SJCRH30 (cell line): ENCODE results near the gene ABCB1. TPM values are rescaled to one million over a fixed set of nuclear protein-coding genes. Genes with fewer than 3 reads are reported as not detected.
"Not testable (repeated sequence)": the region's sequence is repeated elsewhere in the genome, so short reads cannot be mapped to it uniquely, and the experiment has no call there.

Source experiments
- DNase-seq, 2 experiments: peaks; one replicate each; pipeline ENCODE4 v3.0.0-alpha.2; 2015 to 2020
- H3K27ac ChIP-seq: fragments of 250-450 bp; sonication (Bioruptor Pico); 2 replicates; pipeline ENCODE4 v1.5.1; 2020; ENCODE audit warnings: mild to moderate bottlenecking, moderate library complexity
- H3K27me3 ChIP-seq: fragments of 250-450 bp; sonication (Bioruptor Pico); 2 replicates; pipeline ENCODE4 v1.5.1; 2020; ENCODE audit warnings: mild to moderate bottlenecking, moderate library complexity
- H3K36me3 ChIP-seq: fragments of 250-450 bp; sonication (Bioruptor Pico); 2 replicates; pipeline ENCODE4 v1.5.1; 2020; ENCODE audit warnings: mild to moderate bottlenecking, moderate library complexity
- H3K4me1 ChIP-seq: fragments of 250-450 bp; sonication (Bioruptor Pico); 2 replicates; pipeline ENCODE4 v1.5.1; 2020; ENCODE audit warnings: mild to moderate bottlenecking, moderate library complexity
- H3K4me3 ChIP-seq: fragments of 250-450 bp; sonication (Bioruptor Pico); 2 replicates; pipeline ENCODE4 v1.5.1; 2020; ENCODE audit warnings: mild to moderate bottlenecking, moderate library complexity
- H3K9me3 ChIP-seq: fragments of 250-450 bp; sonication (Bioruptor Pico); replicated peaks from 2 replicates; pipeline ENCODE4 v1.5.1; 2020; ENCODE audit warnings: mild to moderate bottlenecking, moderate library complexity
- total RNA-seq: library from RNA; depleted of rRNA; stranded (reverse); fragments of >200 nt; shearing (Covaris generic); gene quantifications from 2 replicates; pipeline ENCODE4 v1.2.3, GENCODE V29; 2014

ABCB1 gene
- total RNA-seq, 1 experiment from 2014 or later: not detected

DNA sequence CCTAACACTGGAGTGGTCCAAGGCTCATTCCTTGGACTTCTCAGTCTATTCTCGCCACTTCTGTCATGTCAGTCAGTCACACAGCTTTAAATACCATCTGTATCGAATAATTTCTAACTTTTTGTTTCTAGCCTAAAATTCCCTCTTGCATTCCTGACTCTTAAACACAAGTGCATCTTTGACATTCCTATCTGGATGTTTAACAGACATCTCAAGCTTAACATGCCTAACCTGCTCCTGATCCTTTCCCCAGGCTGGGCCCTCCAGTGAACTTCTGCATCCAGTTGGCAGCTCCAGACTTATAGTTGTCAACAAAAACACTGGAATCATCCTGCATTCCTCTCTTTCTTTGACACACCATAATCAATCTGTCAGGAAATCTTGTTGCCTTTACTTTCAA is 120.7 kb downstream of the ABCB1 start:
- no peak for DNase-seq
- no peaks in the 10 kb centered on the region for H3K27me3 ChIP-seq

DNA sequence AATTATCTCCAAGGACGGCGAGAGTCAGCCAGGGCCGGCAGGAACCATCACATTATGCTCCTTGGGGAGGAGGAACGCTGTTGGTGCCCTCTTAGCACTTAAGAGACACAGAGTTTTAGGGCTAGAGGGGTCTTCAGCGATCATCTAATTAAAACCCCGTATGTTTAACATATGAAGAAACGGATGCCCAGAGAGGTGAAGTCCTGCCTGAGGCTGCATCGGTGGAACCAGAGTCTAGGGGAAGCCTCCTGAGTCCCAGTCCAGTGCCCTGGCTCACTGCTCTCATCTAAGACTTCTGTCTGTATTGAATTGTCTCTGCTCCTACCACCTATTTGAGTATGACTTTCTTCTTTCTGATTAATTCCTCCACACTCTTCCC is 124.5 kb downstream of the ABCB1 start:
- H3K27me3 ChIP-seq: no peaks in the 10 kb centered on the region
- no peaks in the 10 kb centered on the region for H3K4me1 ChIP-seq
- H3K4me3 ChIP-seq: no peak overlapping the region
- H3K36me3 ChIP-seq: no peaks in the 10 kb centered on the region
- no peak for DNase-seq
- no peak overlapping the region for H3K27ac ChIP-seq
- no peaks in the 10 kb centered on the region for H3K9me3 ChIP-seq

More for the DNA sequence above, 120.7 kb downstream of the ABCB1 start:
- no peaks in the 10 kb centered on the region for H3K9me3 ChIP-seq
- no peaks in the 10 kb centered on the region for H3K4me1 ChIP-seq
- no peak overlapping the region for H3K4me3 ChIP-seq
- no peak overlapping the region for H3K27ac ChIP-seq
- H3K36me3 ChIP-seq: no peaks in the 10 kb centered on the region

GRCh38 chr7:87475359-87476178 is 125.1 kb downstream of the ABCB1 start, which contains the start of gene ABCB4:
ABCB4 (minus strand) TSS chr7:87475680; CDS start chr7:87475465, 215 bp downstream.
- H3K27me3 ChIP-seq: no peaks in the 10 kb centered on the region
- no peak within 1 kb of the TSS for H3K27ac ChIP-seq
- H3K9me3 ChIP-seq: no peaks in the 10 kb centered on the region
- DNase-seq: no peak
- no peaks in the 10 kb centered on the region for H3K4me1 ChIP-seq
- H3K36me3 ChIP-seq: no peaks in the 10 kb centered on the region
- H3K4me3 ChIP-seq: no peak within 1 kb of the TSS

GRCh38 chr7:87474533-87475358 is 125.9 kb downstream of the ABCB1 start:
- H3K9me3 ChIP-seq: no peaks in the 10 kb centered on the region
- no peaks in the 10 kb centered on the region for H3K36me3 ChIP-seq
- no peak overlapping the region for H3K27ac ChIP-seq
- H3K27me3 ChIP-seq: no peaks in the 10 kb centered on the region
- no peak for DNase-seq
- H3K4me1 ChIP-seq: no peaks in the 10 kb centered on the region
- H3K4me3 ChIP-seq: no peak overlapping the region

DNA sequence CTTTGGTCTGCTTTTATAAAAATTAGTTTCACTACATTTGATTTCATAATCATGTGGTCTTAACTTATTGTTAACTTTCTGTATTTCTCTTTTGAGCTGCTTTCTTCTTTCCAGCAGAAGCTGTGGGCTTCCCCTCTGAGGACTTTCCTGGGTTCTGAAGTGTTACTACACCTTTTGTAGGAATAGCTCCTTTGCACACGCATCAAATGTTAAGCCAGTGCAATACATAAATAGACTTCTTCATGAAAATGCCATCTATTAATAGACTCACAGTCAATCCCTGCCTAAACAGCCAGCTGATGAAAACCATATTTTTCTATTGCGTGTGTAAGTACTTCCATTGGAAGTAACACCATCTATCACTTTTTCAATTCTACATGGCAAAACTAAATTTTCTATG is 126.7 kb downstream of the ABCB1 start:
- Histone ChIP-seq H3K36me3 (no peaks in the 10 kb centered on the region), H3K4me1 (no peaks in the 10 kb centered on the region), H3K4me3 (no peak overlapping the region), H3K9me3 (0 out of 2 replicates have a peak, but pooled peaks cover 3% of the 10 kb centered on the region), H3K27me3 (no peaks in the 10 kb centered on the region), H3K27ac (no peak overlapping the region)
- no peak for DNase-seq

DNA sequence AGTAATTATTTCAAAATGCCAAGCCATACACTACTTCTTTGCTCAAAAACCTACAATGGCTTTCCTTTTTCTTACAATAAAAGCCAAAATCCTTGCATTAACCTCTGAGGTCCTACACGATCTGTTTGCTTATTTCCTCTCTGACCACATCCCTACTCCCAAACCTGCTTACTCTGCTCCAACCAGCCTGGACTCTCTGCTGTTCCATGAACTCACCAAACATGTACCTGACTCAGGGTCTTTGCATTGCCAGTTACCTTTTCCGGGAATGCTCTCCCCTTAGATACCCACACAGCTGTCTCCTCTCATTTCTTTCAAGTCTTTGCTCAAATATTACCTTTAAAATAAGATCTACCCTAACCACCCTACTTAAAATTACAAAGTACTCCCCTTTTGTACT is 127.5 kb downstream of the ABCB1 start:
- H3K27ac ChIP-seq: no peak overlapping the region
- H3K27me3 ChIP-seq: no peaks in the 10 kb centered on the region
- no peaks in the 10 kb centered on the region for H3K4me1 ChIP-seq
- no peak for DNase-seq
- no peak overlapping the region for H3K4me3 ChIP-seq
- 0 out of 2 replicates have a peak, but pooled peaks cover 4% of the 10 kb centered on the region for H3K9me3 ChIP-seq
- H3K36me3 ChIP-seq: no peaks in the 10 kb centered on the region

GRCh38 chr7:87471473-87471872 is 129.2 kb downstream of the ABCB1 start:
- H3K27ac ChIP-seq: no peak overlapping the region
- no peak overlapping the region for H3K4me3 ChIP-seq
- DNase-seq: no peak
- no peaks in the 10 kb centered on the region for H3K36me3 ChIP-seq
- H3K4me1 ChIP-seq: no peaks in the 10 kb centered on the region
- H3K27me3 ChIP-seq: no peaks in the 10 kb centered on the region
- H3K9me3 ChIP-seq: 0 out of 2 replicates have a peak, but pooled peaks cover 4% of the 10 kb centered on the region

DNA sequence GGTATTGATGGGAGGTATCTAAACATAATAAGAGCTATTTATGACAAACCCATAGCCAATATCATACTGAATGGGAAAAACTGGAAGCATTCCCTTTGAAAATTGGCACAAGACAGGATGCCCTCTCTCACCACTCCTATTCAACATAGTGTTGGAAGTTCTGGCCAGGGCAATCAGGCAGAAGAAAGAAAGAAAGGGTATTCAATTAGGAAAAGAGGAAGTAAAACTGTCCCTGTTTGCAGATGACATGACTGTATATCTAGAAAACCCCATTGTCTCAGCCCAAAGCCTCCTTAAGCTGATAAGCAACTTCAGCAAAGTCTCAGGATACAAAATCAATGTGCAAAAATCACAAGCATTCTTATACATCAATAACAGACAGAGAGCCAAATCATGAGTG is 131.5 kb downstream of the ABCB1 start:
- H3K4me3 ChIP-seq, H3K36me3 ChIP-seq, H3K27me3 ChIP-seq, H3K9me3 ChIP-seq, H3K4me1 ChIP-seq, DNase-seq, H3K27ac ChIP-seq: not testable (repeated sequence)

- H3K27me3 ChIP-seq, DNase-seq, H3K4me3 ChIP-seq, H3K27ac ChIP-seq, H3K4me1 ChIP-seq, H3K36me3 ChIP-seq, H3K9me3 ChIP-seq: not testable (repeated sequence)
Measured at GRCh38 chr7:87465534-87465880, 135.2 kb downstream of the ABCB1 start.

DNA sequence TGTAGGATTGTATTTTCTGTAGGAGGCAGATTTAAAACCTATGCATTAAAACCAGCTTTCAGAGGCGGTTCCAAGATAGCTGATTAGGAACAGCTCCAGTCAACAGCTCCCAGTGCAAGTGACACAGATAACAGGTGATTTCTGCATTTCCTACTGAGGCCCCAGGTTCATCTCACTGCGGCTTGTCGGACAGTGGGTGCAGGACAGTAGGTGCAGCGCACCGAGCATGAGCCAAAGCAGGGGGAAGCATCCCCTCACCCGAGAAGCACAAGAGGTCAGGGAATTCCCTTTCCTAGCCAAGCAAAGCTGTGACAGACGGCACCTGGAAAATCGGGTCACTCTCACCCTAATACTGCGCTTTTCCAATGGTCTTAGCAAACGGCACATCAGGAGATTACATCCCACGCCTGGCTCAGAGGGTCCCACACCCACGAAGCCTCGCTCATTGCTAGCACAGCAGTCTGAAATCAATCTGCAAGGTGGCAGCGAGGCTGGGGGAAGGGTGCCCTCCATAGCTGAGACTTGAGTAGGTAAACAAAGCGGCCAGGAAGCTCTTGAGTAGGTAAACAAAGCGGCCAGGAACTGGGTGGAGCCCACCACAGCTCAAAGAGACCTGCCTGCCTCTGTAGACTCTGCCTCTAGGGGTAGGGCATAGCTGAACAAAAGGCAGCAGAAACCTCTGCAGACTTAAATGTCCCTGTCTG is 135.7 kb downstream of the ABCB1 start:
- not testable (repeated sequence) for DNase-seq, H3K4me1 ChIP-seq, H3K27ac ChIP-seq, H3K4me3 ChIP-seq, H3K9me3 ChIP-seq, H3K36me3 ChIP-seq, H3K27me3 ChIP-seq

DNA sequence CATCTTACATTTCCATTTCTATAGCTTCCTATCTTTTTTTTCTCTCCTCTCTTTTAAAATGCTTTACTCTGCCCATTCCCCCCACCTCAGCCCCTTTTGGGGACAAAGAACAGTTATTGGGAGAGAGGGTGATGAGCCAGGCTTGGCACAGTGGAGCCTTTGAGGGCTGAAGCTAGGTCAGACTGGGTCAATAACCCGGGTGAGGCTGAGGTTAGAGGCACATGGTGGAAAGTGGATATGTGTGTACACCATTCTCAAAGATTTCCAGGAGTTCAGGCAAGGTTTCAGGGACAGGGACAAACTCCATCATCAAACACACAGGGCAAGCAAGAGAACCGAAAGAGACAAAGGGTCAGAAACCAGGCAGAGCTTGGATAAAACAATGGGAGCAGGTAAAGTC is 136.7 kb downstream of the ABCB1 start:
- H3K4me3 ChIP-seq: no peak overlapping the region
- no peak overlapping the region for H3K27ac ChIP-seq
- H3K4me1 ChIP-seq: no peaks in the 10 kb centered on the region
- H3K36me3 ChIP-seq: no peaks in the 10 kb centered on the region
- H3K27me3 ChIP-seq: no peaks in the 10 kb centered on the region
- no peak for DNase-seq
- H3K9me3 ChIP-seq: 0 out of 2 replicates have a peak, but pooled peaks cover under 1% of the 10 kb centered on the region

GRCh38 chr7:87460444-87460843 is 140.2 kb downstream of the ABCB1 start:
- H3K27ac ChIP-seq, H3K9me3 ChIP-seq, H3K4me1 ChIP-seq, DNase-seq, H3K4me3 ChIP-seq, H3K36me3 ChIP-seq, H3K27me3 ChIP-seq: not testable (repeated sequence)

- no peak for DNase-seq
- H3K4me3 ChIP-seq: no peak overlapping the region
- no peaks in the 10 kb centered on the region for H3K27me3 ChIP-seq
- H3K4me1 ChIP-seq: no peaks in the 10 kb centered on the region
- no peak overlapping the region for H3K27ac ChIP-seq
- no peaks in the 10 kb centered on the region for H3K9me3 ChIP-seq
- no peaks in the 10 kb centered on the region for H3K36me3 ChIP-seq
Measured at GRCh38 chr7:87459941-87460340, 140.7 kb downstream of the ABCB1 start.

DNA sequence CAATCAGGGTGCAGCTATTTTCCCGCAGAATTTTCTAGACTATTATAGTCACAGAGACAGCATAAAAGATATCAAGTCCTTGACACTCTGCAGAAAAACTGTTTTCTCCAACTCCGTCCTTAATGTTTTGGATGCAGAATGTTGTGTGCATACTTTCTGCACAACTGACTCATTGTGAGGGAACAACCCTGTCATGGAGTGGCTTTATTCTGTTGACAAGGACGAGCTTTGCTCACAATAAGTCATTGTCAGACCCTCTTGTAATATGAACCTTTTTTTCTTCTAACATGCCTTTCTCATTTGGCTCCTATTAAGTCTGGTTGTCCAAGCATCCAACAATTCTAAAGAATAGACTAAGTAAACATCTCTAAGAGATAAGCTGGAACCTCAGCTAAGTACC is 142.5 kb downstream of the ABCB1 start:
- no peak for DNase-seq
- Histone ChIP-seq H3K4me3 (no peak overlapping the region), H3K9me3 (no peaks in the 10 kb centered on the region), H3K36me3 (no peaks in the 10 kb centered on the region), H3K4me1 (no peaks in the 10 kb centered on the region), H3K27ac (no peak overlapping the region), H3K27me3 (no peaks in the 10 kb centered on the region)

GRCh38 chr7:87456247-87456646 is 144.4 kb downstream of the ABCB1 start:
- no peak overlapping the region for H3K27ac ChIP-seq
- DNase-seq: peak in 1 of 2 experiments; percentile 28

More at GRCh38 chr7:87456247-87456646, 144.4 kb downstream of the ABCB1 start:
- no peaks in the 10 kb centered on the region for H3K9me3 ChIP-seq
- H3K4me3 ChIP-seq: no peak overlapping the region
- no peaks in the 10 kb centered on the region for H3K27me3 ChIP-seq
- H3K36me3 ChIP-seq: no peaks in the 10 kb centered on the region
- no peaks in the 10 kb centered on the region for H3K4me1 ChIP-seq
